ENCODE measurements around the gene ANKMY2.

GRCh38 chr7:16585540-16585939 is 60.0 kb downstream of the ANKMY2 start:
- TF ChIP-seq CTCF (IDR thresholded peaks at IDR 0.05), result no peak
- no peak for TF ChIP-seq POLR2A (IDR thresholded peaks at IDR 0.05)
